ENCODE results near the gene USP34. TPM values are rescaled to one million over a fixed set of nuclear protein-coding genes. Genes with fewer than 3 reads are reported as not detected.

USP34 gene
- total and polyA plus RNA-seq, 9 of the 15 experiments (the other 6 are each of a cell fraction or from before 2014, with no cell fraction given), result 19.8 to 108 (median 67.8) TPM

- no peak for FAIRE-seq
- 100% methylated on average over 2 of the region's 2 CpGs for WGBS (ENCODE audit: insufficient coverage, low coverage, missing lambda C conversion rate)
- Histone ChIP-seq H3K36me3 (ENCODE audit: control insufficient read depth, insufficient read depth, low read length) (peaks cover 96% of the 10 kb centered on the region), H3K4me1 (replicated peaks in 1 of 2; ENCODE audit: control insufficient read depth in 2 of 2, insufficient read depth in 2 of 2, low read length in 2 of 2) (no peaks in the 10 kb centered on the region), H3K79me2 (ENCODE audit: control insufficient read depth, insufficient read depth, low read length) (peaks cover 34% of the 10 kb centered on the region), H3K4me3 (no peak overlapping the region), H3K9me3 (replicated peaks; ENCODE audit: control insufficient read depth, insufficient read depth, low read depth, low read length) (no peaks in the 10 kb centered on the region), H3K27ac (ENCODE audit: extremely low read depth, low read depth, low read length) (no peak overlapping the region), H3K4me2 (ENCODE audit: insufficient read depth, low read length) (no peak overlapping the region), H4K20me1 (replicated peaks; ENCODE audit: control insufficient read depth, insufficient read depth, low read length) (no peaks in the 10 kb centered on the region), H2AFZ (ENCODE audit: low read depth, low read length) (no peak overlapping the region), H3K27me3 (ENCODE audit: control insufficient read depth in 2 of 2, insufficient read depth in 2 of 2, low read length in 2 of 2) (no peaks in the 10 kb centered on the region), H3K9me1 (ENCODE audit: control insufficient read depth, insufficient read depth, low read length) (no peaks in the 10 kb centered on the region), H3K9ac (ENCODE audit: insufficient read depth in 1 of 2, low read depth in 2 of 2, low read length in 2 of 2) (no peak overlapping the region)
- no peak for DNase-seq (ENCODE audit: extremely low read depth in 1 of 4, low spot score in 3 of 4)
- intact Hi-C loops (cut with micrococcal nuclease), result no loop called here
- CTCF ChIA-PET (ENCODE audit: low intra/inter-chr PET ratio), result no interaction called here
- TF ChIP-seq, protein P1, sequence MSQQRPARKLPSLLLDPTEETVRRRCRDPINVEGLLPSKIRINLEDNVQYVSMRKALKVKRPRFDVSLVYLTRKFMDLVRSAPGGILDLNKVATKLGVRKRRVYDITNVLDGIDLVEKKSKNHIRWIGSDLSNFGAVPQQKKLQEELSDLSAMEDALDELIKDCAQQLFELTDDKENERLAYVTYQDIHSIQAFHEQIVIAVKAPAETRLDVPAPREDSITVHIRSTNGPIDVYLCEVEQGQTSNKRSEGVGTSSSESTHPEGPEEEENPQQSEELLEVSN (IDR thresholded peaks at IDR 0.05; ENCODE audit: borderline replicate concordance in 1 of 2, extremely low read depth in 1 of 2, insufficient read depth in 1 of 2, insufficient read length in 1 of 2, low read depth in 1 of 2, low read length in 1 of 2, poor library complexity in 1 of 2, severe bottlenecking in 1 of 2), result no peak
- TF ChIP-seq FOXJ3 (CRISPR knock-in tag; IDR thresholded peaks at IDR 0.05), result no peak
- no peak for TF ChIP-seq CEBPG (CRISPR knock-in tag; IDR thresholded peaks at IDR 0.05)
- 0 out of 4 replicates have a peak, but pooled peaks of 1 of the 2 experiments have one; percentile 29 for TF ChIP-seq CEBPG (tag; conservative IDR thresholded peaks at IDR 0.05 in 1 of 2, IDR thresholded peaks at IDR 0.05 in 1 of 2)
- TF ChIP-seq GATAD2A (IDR thresholded peaks at IDR 0.05), result no peak
- no peak for TF ChIP-seq NBN (IDR thresholded peaks at IDR 0.05; ENCODE audit: low read depth)
- TF ChIP-seq SREBF1 (IDR thresholded peaks at IDR 0.05; ENCODE audit: borderline replicate concordance, low read depth, low read length), result no peak
- TF ChIP-seq PURB (CRISPR knock-in tag; IDR thresholded peaks at IDR 0.05; ENCODE audit: low read depth), result no peak
- no peak for TF ChIP-seq ZNF76 (CRISPR knock-in tag; IDR thresholded peaks at IDR 0.05; ENCODE audit: borderline replicate concordance)
- no peak for TF ChIP-seq ZNF644 (tag; IDR thresholded peaks at IDR 0.05; ENCODE audit: low read depth)
- BruUV-seq (replicated peaks), result TSS peak; percentile 35
- POLR2A ChIA-PET, result interaction anchor here (0.7 kb wide), 1 partner anchor 20 kb away, joined by 4 read pairs; no protein-coding TSS in a partner anchor
- in situ Hi-C loops (cut with MboI), result no loop called here
- no peak for ATAC-seq
Observed at GRCh38 chr2:61492476-61492875, 21.6 kb upstream of the USP34 start.

All from K562 (cell line).